Measurements from ENCODE around the gene ANKRD60. TPM values are rescaled to one million over a fixed set of nuclear protein-coding genes. Genes with fewer than 3 reads are reported as not detected.

The ANKRD60 gene
- total RNA-seq, 1 experiment from 2014 or later = not detected

DNA sequence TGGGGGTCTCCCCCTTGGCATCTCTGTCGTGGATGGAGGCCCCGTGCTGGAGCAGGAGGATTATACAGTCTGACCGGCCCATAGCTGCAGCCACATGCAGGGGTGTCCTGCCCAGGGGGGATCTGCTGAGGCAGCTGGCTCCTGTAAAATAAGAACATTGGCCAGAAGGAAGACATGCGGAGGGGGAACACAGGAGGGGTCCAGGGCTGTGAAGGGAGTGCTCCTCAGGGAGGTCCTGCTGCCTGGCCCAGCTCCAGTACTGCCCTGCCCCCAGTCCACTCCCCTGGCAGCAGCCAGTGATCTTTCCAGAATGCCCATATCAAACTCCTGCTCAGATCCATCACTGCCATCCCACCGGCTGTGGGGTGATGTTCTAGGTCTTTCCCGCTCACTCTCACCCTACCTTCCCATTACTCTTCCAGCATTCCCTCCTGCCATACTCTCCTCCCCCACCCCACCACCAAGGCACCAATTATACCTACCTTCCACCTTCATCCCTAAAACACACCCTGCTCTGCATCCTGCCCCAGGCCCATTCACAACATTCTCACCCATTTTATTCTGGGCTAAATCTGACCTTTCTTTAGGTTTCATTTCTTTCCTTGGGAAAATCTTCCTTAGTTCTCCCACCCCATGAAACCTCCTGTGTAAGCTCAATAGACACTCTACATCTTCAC, 9.7 kb downstream of the ANKRD60 start:
- Histone ChIP-seq H2BK12ac (ENCODE audit: insufficient read length, low read depth, low read length) (no peak overlapping the region), H3K56ac (ENCODE audit: insufficient read length, low read depth, low read length) (no peak overlapping the region), H3K27ac (ENCODE audit: insufficient read length, low read depth, low read length) (no peak overlapping the region), H3K9ac (ENCODE audit: extremely low read depth, insufficient read length, low read length) (no peak overlapping the region), H2BK15ac (ENCODE audit: low read depth, low read length) (no peak overlapping the region), H2BK5ac (ENCODE audit: insufficient read length, low read length) (no peak overlapping the region), H3K79me1 (ENCODE audit: insufficient read depth, low read depth, low read length, poor library complexity, severe bottlenecking) (no peaks in the 10 kb centered on the region), H3K4ac (ENCODE audit: low read depth, low read length) (no peak overlapping the region), H3K18ac (ENCODE audit: insufficient read length, low read depth, low read length) (no peak overlapping the region), H2AFZ (ENCODE audit: low read length) (no peak overlapping the region), H2BK20ac (ENCODE audit: low read depth, low read length, poor library complexity, severe bottlenecking) (no peak overlapping the region), H3K4me1 (ENCODE audit: insufficient read depth, low read length) (no peaks in the 10 kb centered on the region), H3T11ph (ENCODE audit: low read length) (no peak overlapping the region), H4K91ac (ENCODE audit: insufficient read length, low read depth, low read length) (no peak overlapping the region), H3K23me2 (ENCODE audit: insufficient read length, low read depth, low read length, poor library complexity, severe bottlenecking) (no peaks in the 10 kb centered on the region), H3K79me2 (ENCODE audit: insufficient read depth, low read length) (no peaks in the 10 kb centered on the region), H3K4me2 (ENCODE audit: insufficient read depth, insufficient read length, low read length) (no peak overlapping the region), H3K14ac (ENCODE audit: insufficient read depth, low read length) (no peak overlapping the region; the same call in 1 of the 2 replicates), H4K8ac (replicated peaks; ENCODE audit: insufficient read length, low read depth, low read length) (no peak overlapping the region), H3K23ac (ENCODE audit: insufficient read length, low read depth, low read length) (no peak overlapping the region), H4K20me1 (ENCODE audit: control insufficient read depth, insufficient read depth, insufficient read length) (no peaks in the 10 kb centered on the region), H3K27me3 (ENCODE audit: insufficient read depth, low read length) (no peaks in the 10 kb centered on the region), H2AK5ac (ENCODE audit: insufficient read length, low read length) (no peak overlapping the region), H4K5ac (ENCODE audit: insufficient read length, low read depth, low read length) (no peak overlapping the region), H2BK120ac (ENCODE audit: low read depth, low read length, poor library complexity, severe bottlenecking) (no peak overlapping the region), H3K9me3 (ENCODE audit: control insufficient read depth, low read depth, low read length) (no peaks in the 10 kb centered on the region)
- Mint-ChIP-seq H3K4me1 (no peaks in the 10 kb centered on the region), H3K27ac (no peak overlapping the region), H3K9me3 (peaks cover 11 to 13% of the 10 kb centered on the region in 2 experiments), H3K27me3 (ENCODE audit: low read depth) (peaks cover 47% of the 10 kb centered on the region), H3K4me3 (no peak overlapping the region; a peak in 1 of 5 replicates), H3K36me3 (ENCODE audit: insufficient read depth in 1 of 3, low read depth in 3 of 3) (peaks cover 7 to 10% (median 8%) of the 10 kb centered on the region in 3 experiments)
- no peak for DNase-seq
- TF ChIP-seq CTCF (conservative IDR thresholded peaks at IDR 0.05) = no peak
- no CpG with 5 or more reads among the region's 6 CpGs for WGBS (ENCODE audit: extremely low coverage, insufficient read length, low lambda C conversion rate)
